GM13977 (cell line): Measurements from ENCODE around the gene SAP25.
"Not testable (repeated sequence)": the region's sequence is repeated elsewhere in the genome, so short reads cannot be mapped to it uniquely, and the experiment has no call there.

ENCODE experiments used
- DNase-seq: peaks from one replicate; pipeline ENCODE4 v3.0.0; 2012; ENCODE audit warnings: low spot score
- in situ Hi-C: fragments of 300-500 bp; cut with MboI; formaldehyde crosslinking; loops from one replicate; pipeline ENCODE4 v1.12.0; 2022; ENCODE audit warnings: low sequenced_read_pairs, low pct_unique_long_range_greater_than_20kb, mixed read lengths, inconsistent platforms; ENCODE audit not compliant: unreplicated experiment
- TF ChIP-seq, protein P1 (sequence below): IDR thresholded peaks from 2 replicates; pipeline ENCODE4 v1.5.1; 2012; ENCODE audit warnings: mild to moderate bottlenecking, control low read depth; ENCODE audit not compliant: insufficient read depth; ENCODE audit errors: extremely low read depth, missing control alignments

Gene SAP25

DNA sequence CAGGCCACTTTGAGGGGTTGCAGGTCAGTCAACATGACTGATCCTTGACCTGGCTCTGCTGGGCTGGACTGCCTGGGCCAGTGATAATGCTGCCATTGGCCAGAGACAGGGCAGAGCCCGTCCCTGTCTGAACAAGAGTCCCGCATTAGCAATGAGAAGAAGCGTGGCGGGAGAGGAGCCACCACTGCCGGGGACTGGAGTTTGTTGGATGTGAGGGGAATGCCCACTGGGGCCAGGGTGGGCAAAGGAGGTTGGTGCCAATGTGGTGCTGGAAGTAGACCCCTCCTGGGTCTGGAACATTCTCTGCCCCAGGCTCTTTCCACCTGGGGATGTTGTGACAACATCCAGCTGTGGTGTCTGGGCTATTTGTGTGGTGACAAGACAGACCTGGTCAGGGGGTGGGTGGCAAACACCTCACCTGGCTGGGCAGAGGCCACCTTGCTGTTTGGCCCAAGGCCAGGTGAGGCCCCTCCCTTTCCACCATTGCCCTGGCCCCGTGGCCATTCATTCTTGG is 7.6 kb downstream of the SAP25 start:
- in situ Hi-C loops = no loop called here
- DNase-seq = no peak
- TF ChIP-seq, protein P1, sequence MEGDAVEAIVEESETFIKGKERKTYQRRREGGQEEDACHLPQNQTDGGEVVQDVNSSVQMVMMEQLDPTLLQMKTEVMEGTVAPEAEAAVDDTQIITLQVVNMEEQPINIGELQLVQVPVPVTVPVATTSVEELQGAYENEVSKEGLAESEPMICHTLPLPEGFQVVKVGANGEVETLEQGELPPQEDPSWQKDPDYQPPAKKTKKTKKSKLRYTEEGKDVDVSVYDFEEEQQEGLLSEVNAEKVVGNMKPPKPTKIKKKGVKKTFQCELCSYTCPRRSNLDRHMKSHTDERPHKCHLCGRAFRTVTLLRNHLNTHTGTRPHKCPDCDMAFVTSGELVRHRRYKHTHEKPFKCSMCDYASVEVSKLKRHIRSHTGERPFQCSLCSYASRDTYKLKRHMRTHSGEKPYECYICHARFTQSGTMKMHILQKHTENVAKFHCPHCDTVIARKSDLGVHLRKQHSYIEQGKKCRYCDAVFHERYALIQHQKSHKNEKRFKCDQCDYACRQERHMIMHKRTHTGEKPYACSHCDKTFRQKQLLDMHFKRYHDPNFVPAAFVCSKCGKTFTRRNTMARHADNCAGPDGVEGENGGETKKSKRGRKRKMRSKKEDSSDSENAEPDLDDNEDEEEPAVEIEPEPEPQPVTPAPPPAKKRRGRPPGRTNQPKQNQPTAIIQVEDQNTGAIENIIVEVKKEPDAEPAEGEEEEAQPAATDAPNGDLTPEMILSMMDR = no peak

DNA sequence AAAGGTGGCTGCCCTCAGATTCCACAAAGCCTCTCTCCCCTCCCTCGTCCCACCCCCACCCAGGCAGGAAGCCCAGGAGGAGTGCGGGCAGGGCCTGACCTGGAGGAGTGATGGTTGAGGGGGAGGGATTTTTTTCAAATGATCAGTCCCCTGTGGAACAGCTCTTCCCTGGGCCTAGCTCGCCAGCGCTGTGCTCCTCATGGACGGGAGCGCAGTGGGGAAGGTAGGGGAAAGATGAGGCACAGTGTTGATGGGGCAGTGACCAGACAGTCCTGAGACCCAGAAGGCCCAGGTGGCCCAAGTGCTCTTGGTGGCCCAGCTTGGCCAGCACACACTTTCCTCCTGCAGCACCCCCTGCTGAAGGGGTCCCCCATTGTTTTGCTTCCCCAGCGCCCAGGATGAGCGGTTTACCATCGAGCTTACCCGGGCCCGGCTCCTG is 8.5 kb downstream of the SAP25 start:
- TF ChIP-seq, protein P1 = no peak
- DNase-seq = no peak
- in situ Hi-C loops = no loop called here

DNA sequence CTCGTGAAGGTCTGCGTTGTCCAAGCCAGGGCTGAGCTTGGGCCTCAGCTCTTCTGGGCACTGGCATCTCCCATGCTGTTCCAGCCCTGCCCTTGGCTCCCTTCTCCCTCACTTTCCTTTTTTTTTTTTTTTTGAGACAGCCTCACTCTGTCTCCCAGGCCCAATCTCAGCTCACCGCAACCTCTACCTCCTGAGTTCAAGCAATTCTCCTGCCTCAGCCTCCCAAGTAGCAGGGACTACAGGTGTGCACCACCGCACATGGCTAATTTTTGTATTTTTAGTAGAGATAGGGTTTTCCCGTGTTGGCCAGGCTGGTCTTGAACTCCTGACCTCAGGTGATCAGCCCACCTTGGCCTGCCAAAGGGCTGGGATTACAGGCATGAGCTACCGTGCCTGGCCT is 9.3 kb downstream of the SAP25 start:
- DNase-seq, in situ Hi-C loops: not testable (repeated sequence)

DNA sequence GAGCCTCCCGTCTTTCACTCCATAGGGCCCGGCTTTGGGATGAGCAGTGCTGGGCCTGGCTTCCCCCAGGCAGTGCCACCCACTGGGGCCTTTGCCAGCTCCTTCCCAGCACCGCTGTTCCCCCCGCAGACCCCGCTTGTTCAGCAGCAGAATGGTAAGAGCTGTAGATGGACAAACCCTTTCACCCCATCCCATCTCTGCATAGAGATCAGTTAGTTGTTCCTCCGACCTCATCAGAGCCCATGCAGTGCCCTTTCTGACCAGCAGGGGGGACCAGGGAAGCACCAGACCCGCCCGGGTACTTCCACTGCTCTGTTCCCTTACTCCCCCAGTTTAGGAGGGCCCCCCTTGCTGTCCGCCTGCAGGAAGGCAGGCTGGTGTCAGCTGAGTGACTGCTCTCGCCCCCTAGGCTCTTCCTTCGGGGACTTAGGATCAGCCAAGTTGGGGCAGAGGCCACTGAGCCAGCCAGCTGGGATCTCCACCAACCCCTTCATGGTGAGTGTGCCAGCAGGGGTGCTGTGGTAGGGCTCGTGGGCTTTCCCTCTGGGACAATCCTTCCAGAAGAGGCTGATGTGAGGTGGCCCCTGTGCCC is 9.8 kb downstream of the SAP25 start:
- DNase-seq = peak; percentile 86
- TF ChIP-seq, protein P1 = peak; percentile 87
- in situ Hi-C loops = no loop called here

DNA sequence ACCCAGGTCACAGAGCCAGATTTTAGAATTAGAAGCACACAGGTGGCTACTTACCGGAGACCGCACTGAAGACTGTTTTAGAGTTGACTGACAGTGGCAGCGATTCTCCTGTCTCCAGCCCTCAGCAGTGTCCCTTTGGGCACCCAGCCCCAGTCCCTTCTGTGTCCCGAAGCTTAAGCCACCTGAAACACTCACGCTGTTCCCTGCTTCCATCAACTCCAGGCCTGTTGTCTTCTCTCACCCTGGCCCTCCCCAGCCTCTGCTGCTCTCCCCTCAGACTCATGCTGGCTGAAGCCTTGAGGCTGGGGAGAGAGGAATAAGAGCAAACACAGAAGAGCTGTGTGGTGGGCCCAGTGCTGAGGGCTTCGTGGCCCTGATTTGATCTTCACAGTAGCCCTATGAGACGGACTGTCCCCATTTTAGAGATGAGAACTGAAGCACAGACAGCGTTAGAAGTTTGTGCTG is 10.6 kb downstream of the SAP25 start:
- in situ Hi-C loops = no loop called here
- TF ChIP-seq, protein P1 = no peak
- no peak for DNase-seq

DNA sequence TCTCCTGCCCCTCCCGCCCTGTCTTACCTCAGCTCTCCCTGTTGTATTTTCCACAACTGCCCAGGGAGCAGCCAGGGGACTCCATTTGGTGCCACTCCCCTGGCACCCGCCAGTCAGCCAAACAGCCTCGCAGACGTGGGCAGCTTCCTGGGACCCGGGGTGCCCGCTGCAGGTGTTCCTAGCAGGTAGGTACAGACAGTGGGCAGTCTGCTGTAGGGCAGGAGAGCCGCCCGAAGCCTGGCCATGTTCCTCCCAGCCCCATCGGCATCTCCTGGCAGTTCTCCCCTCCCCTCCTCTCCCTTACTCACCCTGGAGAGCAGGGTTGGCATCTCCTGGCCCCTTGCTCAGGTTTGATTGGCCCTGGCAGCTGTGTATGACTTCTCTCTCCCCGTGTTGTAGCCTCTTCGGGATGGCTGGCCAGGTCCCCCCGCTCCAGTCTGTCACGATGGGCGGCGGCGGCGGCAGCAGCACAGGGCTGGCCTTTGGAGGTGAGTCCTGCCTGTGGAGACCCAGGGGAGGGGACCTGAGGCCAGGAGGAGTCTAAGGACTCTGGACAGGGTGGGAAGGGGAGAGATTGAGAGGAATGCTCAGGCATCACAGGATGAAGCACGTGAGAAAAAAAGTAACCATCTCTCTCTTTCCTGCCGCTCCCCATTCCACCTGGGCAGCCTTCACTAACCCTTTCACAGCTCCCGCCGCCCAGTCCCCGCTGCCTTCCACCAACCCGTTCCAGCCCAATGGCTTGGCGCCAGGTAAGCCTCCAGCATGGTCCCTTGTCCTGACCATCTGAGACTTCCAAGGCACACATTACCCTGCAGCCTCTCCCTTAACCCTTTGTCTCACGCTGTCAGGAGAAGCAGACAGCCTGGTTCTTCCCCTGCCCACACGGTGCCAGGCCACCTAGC is 11.3 kb downstream of the SAP25 start:
- DNase-seq = no peak
- TF ChIP-seq, protein P1 = no peak
- in situ Hi-C loops = no loop called here

DNA sequence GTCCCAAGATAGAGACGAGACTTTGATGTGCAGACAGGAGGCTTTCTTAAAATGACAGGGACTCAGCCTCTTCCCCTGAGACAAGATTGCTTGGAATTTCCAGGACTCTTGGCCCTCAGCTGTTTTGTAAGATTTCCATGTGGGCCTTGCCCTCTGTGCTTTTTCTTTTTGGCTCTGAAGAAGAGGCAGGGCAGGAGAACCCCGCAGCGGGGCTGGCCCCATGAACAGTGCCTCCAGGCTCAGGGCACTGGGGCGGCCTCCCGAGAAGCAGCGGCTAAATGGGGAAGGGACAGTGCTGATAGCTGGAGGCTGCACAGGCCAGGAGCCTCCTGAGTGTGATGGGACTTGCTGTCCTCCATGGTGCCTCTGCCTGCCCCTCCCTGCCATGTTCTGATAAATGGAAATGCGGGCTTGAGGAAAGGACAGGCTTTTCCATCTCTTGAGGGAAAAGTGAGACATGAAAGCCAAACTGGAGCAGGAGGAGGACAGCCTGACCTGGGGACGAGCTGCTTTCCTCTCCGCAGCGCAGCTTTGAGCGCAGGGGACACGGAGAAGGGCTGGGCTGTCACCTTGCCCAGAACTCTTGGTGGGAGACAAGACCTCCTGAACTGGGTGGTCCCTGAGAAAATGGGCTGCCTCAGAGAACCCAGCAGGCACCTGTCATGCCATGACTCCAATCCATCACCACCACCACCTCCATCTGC is 12.1 kb downstream of the SAP25 start:
- in situ Hi-C loops = no loop called here
- TF ChIP-seq, protein P1 = no peak

More for the DNA sequence above, 12.1 kb downstream of the SAP25 start:
- DNase-seq = no peak
